ENCODE data around the gene ANK3. TPM values are rescaled to one million over a fixed set of nuclear protein-coding genes. Genes with fewer than 3 reads are reported as not detected.

Gene ANK3
- total and polyA plus RNA-seq, 2 experiments from 2014 or later, result 0.14 to 0.54 TPM

DNA sequence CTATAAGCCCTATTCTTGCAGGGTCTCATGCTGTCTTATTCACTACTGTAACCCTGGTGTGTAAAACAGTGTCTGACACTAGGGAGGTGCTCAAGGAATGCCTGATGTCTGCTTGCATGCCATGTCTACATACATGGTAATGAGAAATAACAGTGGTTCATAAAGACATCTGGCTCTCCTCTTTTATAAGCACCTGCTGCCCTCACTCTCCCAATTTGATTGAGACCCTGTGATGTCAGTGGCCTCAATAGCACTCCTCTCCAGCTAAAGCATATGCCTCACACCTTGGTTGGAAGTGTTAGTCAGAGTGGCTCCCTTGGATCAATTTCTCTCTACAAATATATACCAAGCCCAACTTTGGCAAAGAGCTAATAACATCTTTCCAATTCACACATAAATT is 30.6 kb downstream of the ANK3 start:
- Histone ChIP-seq H3K27me3 (replicated peaks; ENCODE audit: insufficient read depth) (0 out of 2 replicates have a peak, but pooled peaks cover 3% of the 10 kb centered on the region), H4K20me1 (ENCODE audit: insufficient read depth) (no peaks in the 10 kb centered on the region), H3K79me2 (ENCODE audit: insufficient read depth) (no peaks in the 10 kb centered on the region), H3K9me2 (ENCODE audit: insufficient read depth) (no peaks in the 10 kb centered on the region), H3K9ac (no peak overlapping the region), H3K9me3 (ENCODE audit: low read depth) (no peaks in the 10 kb centered on the region), H3K4me3 (no peak overlapping the region), H3K36me3 (ENCODE audit: low read depth) (no peaks in the 10 kb centered on the region), H3K4me2 (ENCODE audit: unreplicated experiment) (no peak overlapping the region), H3K4me1 (ENCODE audit: insufficient read depth) (no peaks in the 10 kb centered on the region), H3K27ac (no peak overlapping the region), H2AFZ (no peak overlapping the region), H3F3A (ENCODE audit: insufficient read depth) (no peaks in the 10 kb centered on the region)
- DNase-seq, result no peak
- in situ Hi-C loops (cut with MboI), result no loop called here
- no peak for TF ChIP-seq EZH2 (IDR thresholded peaks at IDR 0.05; ENCODE audit: insufficient read depth, poor library complexity, severe bottlenecking)
- no peak for TF ChIP-seq EZH2phosphoT487 (IDR thresholded peaks at IDR 0.05; ENCODE audit: insufficient read depth, low read depth)

DNA sequence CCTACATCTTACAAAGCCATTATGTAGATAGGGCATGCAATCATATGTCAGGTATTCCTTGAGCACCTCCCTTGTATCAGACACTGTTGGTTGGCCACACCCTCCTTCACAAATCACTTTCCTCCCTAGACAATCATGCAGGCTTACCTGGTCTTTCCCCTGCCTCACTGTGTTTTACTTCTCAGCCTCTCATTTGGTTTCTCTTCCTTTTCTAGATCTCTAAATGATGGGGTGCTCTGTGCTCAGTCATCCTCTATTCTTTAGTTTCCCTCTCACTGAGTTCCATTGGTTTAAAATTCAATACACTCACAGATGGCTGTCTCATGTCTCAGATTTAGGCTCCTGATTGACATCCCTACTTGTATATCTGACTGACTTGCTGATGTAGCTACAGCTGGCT is 31.4 kb downstream of the ANK3 start:
- in situ Hi-C loops (cut with MboI), result no loop called here
- no peak overlapping the region for H3K9ac ChIP-seq
- no peaks in the 10 kb centered on the region for H3K36me3 ChIP-seq (ENCODE audit: low read depth)
- H2AFZ ChIP-seq, result no peak overlapping the region
- no peaks in the 10 kb centered on the region for H3K9me2 ChIP-seq (ENCODE audit: insufficient read depth)
- no peaks in the 10 kb centered on the region for H3K4me1 ChIP-seq (ENCODE audit: insufficient read depth)
- H3K27me3 ChIP-seq (replicated peaks; ENCODE audit: insufficient read depth), result 0 out of 2 replicates have a peak, but pooled peaks cover 3% of the 10 kb centered on the region
- DNase-seq, result no peak
- H3F3A ChIP-seq (ENCODE audit: insufficient read depth), result no peaks in the 10 kb centered on the region
- H4K20me1 ChIP-seq (ENCODE audit: insufficient read depth), result no peaks in the 10 kb centered on the region
- H3K79me2 ChIP-seq (ENCODE audit: insufficient read depth), result no peaks in the 10 kb centered on the region
- no peak overlapping the region for H3K4me3 ChIP-seq
- TF ChIP-seq EZH2phosphoT487 (IDR thresholded peaks at IDR 0.05; ENCODE audit: insufficient read depth, low read depth), result no peak
- H3K9me3 ChIP-seq (ENCODE audit: low read depth), result no peaks in the 10 kb centered on the region
- no peak overlapping the region for H3K27ac ChIP-seq
- no peak overlapping the region for H3K4me2 ChIP-seq (ENCODE audit: unreplicated experiment)

DNA sequence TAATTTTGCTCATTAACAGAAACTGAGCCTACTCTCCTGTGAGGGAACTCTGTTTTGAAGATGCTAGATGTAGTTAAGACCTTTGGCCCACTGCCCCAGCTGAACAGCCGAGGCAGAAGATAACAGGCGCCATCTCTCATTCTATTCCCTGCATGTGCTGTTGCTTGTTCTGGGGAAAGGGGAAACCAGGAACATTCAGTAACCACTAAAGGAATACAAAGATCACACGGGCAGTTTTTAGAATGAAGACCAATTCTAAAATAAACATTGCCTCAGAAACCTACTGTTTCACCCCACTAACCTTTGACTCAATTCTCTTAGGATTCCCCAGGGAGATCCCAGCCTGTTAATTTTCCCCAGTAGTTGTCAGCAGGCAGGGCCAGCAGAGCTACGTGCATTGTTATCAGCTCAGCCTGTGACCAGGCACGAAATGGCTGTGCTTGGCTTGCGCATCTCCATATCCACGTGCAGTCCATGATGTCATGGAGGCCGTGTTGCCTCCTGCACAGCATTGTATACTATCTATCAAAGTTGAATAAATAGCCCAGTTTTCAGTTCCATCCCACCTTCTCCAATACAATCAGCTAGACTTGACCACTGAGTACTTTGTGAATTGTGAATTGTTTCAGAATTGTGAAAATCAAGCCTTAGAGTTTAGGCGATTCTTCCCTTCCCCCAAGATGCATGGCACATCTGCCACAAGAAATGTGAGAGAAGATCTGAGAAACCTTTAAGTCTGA is 36.0 kb downstream of the ANK3 start:
- no peak overlapping the region for H3K9ac ChIP-seq
- no peak for TF ChIP-seq EZH2phosphoT487 (IDR thresholded peaks at IDR 0.05; ENCODE audit: insufficient read depth, low read depth)
- no peak for TF ChIP-seq EZH2 (IDR thresholded peaks at IDR 0.05; ENCODE audit: insufficient read depth, poor library complexity, severe bottlenecking)
- no peak overlapping the region for H3K4me3 ChIP-seq
- H3K9me2 ChIP-seq (ENCODE audit: insufficient read depth), result no peaks in the 10 kb centered on the region
- H3K4me1 ChIP-seq (ENCODE audit: insufficient read depth), result peaks cover 18% of the 10 kb centered on the region; the same call in 1 of the 2 replicates
- peaks cover 7% of the 10 kb centered on the region; the same call in 1 of the 2 replicates for H3F3A ChIP-seq (ENCODE audit: insufficient read depth)
- no peak overlapping the region for H3K27ac ChIP-seq
- H3K36me3 ChIP-seq (ENCODE audit: low read depth), result no peaks in the 10 kb centered on the region
- H2AFZ ChIP-seq, result peak overlapping the region; percentile 35; the same call in 1 of the 2 replicates
- no peak for DNase-seq
- WGBS, 2 experiments (ENCODE audit: low coverage in 1 of 2, low lambda C conversion rate in 2 of 2, missing lambda C conversion rate in 2 of 2), result 80 to 86% methylated on average over 9 of the region's 9 CpGs
- 0 out of 2 replicates have a peak, but pooled peaks cover 3% of the 10 kb centered on the region for H3K27me3 ChIP-seq (replicated peaks; ENCODE audit: insufficient read depth)
- in situ Hi-C loops (cut with MboI), result no loop called here
- H4K20me1 ChIP-seq (ENCODE audit: insufficient read depth), result no peaks in the 10 kb centered on the region
- no peak overlapping the region for H3K4me2 ChIP-seq (ENCODE audit: unreplicated experiment)
- no peaks in the 10 kb centered on the region for H3K79me2 ChIP-seq (ENCODE audit: insufficient read depth)
- no peaks in the 10 kb centered on the region for H3K9me3 ChIP-seq (ENCODE audit: low read depth)

DNA sequence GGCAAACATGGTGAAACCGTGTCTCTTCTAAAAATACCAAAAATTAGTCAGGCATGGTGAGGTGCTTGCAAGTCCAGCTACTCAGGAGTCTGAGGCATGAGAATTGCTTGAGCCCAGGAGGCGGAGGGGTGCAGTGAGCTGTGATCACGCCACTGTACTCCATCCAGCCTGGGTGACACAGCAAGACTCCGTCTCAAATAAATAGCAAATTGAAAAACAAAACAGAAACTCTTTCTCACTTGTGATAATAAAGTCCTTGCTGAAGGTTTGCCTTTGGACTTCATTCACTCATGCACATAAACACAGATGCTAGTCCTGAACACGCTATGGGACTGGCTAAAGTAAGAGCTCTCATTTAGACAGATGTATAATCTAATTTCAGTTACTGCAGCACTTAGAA is 37.6 kb downstream of the ANK3 start:
- in situ Hi-C loops (cut with MboI), result no loop called here
- DNase-seq, result no peak
- Histone ChIP-seq H3K9me3 (ENCODE audit: low read depth) (no peaks in the 10 kb centered on the region), H3K27ac (no peak overlapping the region), H3K36me3 (ENCODE audit: low read depth) (no peaks in the 10 kb centered on the region), H3F3A (ENCODE audit: insufficient read depth) (peaks cover 7% of the 10 kb centered on the region; the same call in 1 of the 2 replicates), H3K4me1 (ENCODE audit: insufficient read depth) (peaks cover 18% of the 10 kb centered on the region; the same call in 1 of the 2 replicates), H3K27me3 (replicated peaks; ENCODE audit: insufficient read depth) (0 out of 2 replicates have a peak, but pooled peaks cover 3% of the 10 kb centered on the region), H3K4me3 (no peak overlapping the region), H3K4me2 (ENCODE audit: unreplicated experiment) (no peak overlapping the region), H3K79me2 (ENCODE audit: insufficient read depth) (no peaks in the 10 kb centered on the region), H3K9me2 (ENCODE audit: insufficient read depth) (no peaks in the 10 kb centered on the region), H4K20me1 (ENCODE audit: insufficient read depth) (no peaks in the 10 kb centered on the region), H2AFZ (no peak overlapping the region), H3K9ac (no peak overlapping the region)
- WGBS, 2 experiments (ENCODE audit: low coverage in 1 of 2, low lambda C conversion rate in 2 of 2, missing lambda C conversion rate in 2 of 2), result 74 to 78% methylated on average over 5 of the region's 5 CpGs
- no peak for TF ChIP-seq EZH2phosphoT487 (IDR thresholded peaks at IDR 0.05; ENCODE audit: insufficient read depth, low read depth)
- TF ChIP-seq EZH2 (IDR thresholded peaks at IDR 0.05; ENCODE audit: insufficient read depth, poor library complexity, severe bottlenecking), result no peak
